ENCODE data around the gene LSM10. TPM values are rescaled to one million over a fixed set of nuclear protein-coding genes. Genes with fewer than 3 reads are reported as not detected.
A peak's percentile ranks its signal among the peaks of the same experiment; 100 is the strongest.

LSM10 gene
- total and polyA plus RNA-seq, 2 experiments from 2014 or later = 27.5 to 98.9 TPM

DNA sequence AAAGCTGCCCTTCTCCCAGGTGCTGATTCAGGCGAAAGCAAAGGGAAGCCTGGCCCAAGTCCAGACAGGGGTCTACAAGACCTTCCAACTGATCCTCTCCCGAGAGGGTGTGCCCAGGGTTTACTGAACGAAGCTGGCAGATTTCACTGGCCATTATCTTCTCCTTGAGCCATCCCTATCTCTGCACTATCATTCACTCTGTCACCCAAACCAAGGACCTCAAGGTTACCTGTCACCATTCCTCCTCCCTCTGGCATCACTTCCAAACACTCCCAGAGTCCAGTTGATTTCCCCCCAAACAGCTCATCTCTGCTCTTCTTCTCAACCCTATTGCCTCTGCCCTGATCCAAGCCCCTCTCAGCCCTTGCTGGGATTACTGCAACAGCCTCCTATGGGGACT, 16.9 kb downstream of the LSM10 start:
- Histone ChIP-seq H2AFZ (no peak overlapping the region), H4K20me1 (replicated peaks; ENCODE audit: insufficient read depth) (peaks cover 40% of the 10 kb centered on the region), H3F3A (replicated peaks; ENCODE audit: low read depth) (peaks cover 10% of the 10 kb centered on the region; the same call in 1 of the 2 replicates), H3K27me3 (ENCODE audit: insufficient read depth) (no peaks in the 10 kb centered on the region), H3K4me3 (no peak overlapping the region), H3K27ac (ENCODE audit: low read depth) (0 out of 2 replicates have a peak overlapping the region, but pooled peaks have one; percentile 45), H3K36me3 (ENCODE audit: insufficient read depth) (no peaks in the 10 kb centered on the region), H3K9me2 (ENCODE audit: insufficient read depth) (no peaks in the 10 kb centered on the region), H3K4me2 (0 out of 2 replicates have a peak overlapping the region, but pooled peaks have one; percentile 31), H3K79me2 (replicated peaks; ENCODE audit: insufficient read depth) (peaks cover 94% of the 10 kb centered on the region), H3K4me1 (ENCODE audit: insufficient read depth) (peaks cover 7% of the 10 kb centered on the region)
- DNase-seq (ENCODE audit: low spot score) = no peak
- H3K36me3 Mint-ChIP-seq (ENCODE audit: low read depth) = peaks cover 4% of the 10 kb centered on the region
- H3K27me3 Mint-ChIP-seq (ENCODE audit: insufficient read depth, low read depth, poor library complexity) = peaks cover 11% of the 10 kb centered on the region
- H3K9me3 Mint-ChIP-seq = no peaks in the 10 kb centered on the region
- ATAC-seq = no peak
- H3K27ac Mint-ChIP-seq = peak overlapping the region; percentile 28
- TF ChIP-seq JUNB (IDR thresholded peaks at IDR 0.05; ENCODE audit: unreplicated experiment) (no peak), STAT1 (IDR thresholded peaks at IDR 0.05; ENCODE audit: unreplicated experiment) (no peak), ZNF331 (CRISPR knock-in tag; IDR thresholded peaks at IDR 0.05; ENCODE audit: low read depth) (no peak), CREB1 (CRISPR knock-in tag; IDR thresholded peaks at IDR 0.05; ENCODE audit: low read depth) (no peak), EZH2 (IDR thresholded peaks at IDR 0.05; ENCODE audit: low read depth, unreplicated experiment) (no peak), NANOG (IDR thresholded peaks at IDR 0.05; ENCODE audit: borderline replicate concordance) (no peak), POLR2AphosphoS5 (IDR thresholded peaks at IDR 0.05; ENCODE audit: low read depth) (no peak), EZH2phosphoT487 (IDR thresholded peaks at IDR 0.05; ENCODE audit: unreplicated experiment) (no peak), ZNF114 (CRISPR knock-in tag; IDR thresholded peaks at IDR 0.05) (no peak)
- TF ChIP-seq, protein P1, sequence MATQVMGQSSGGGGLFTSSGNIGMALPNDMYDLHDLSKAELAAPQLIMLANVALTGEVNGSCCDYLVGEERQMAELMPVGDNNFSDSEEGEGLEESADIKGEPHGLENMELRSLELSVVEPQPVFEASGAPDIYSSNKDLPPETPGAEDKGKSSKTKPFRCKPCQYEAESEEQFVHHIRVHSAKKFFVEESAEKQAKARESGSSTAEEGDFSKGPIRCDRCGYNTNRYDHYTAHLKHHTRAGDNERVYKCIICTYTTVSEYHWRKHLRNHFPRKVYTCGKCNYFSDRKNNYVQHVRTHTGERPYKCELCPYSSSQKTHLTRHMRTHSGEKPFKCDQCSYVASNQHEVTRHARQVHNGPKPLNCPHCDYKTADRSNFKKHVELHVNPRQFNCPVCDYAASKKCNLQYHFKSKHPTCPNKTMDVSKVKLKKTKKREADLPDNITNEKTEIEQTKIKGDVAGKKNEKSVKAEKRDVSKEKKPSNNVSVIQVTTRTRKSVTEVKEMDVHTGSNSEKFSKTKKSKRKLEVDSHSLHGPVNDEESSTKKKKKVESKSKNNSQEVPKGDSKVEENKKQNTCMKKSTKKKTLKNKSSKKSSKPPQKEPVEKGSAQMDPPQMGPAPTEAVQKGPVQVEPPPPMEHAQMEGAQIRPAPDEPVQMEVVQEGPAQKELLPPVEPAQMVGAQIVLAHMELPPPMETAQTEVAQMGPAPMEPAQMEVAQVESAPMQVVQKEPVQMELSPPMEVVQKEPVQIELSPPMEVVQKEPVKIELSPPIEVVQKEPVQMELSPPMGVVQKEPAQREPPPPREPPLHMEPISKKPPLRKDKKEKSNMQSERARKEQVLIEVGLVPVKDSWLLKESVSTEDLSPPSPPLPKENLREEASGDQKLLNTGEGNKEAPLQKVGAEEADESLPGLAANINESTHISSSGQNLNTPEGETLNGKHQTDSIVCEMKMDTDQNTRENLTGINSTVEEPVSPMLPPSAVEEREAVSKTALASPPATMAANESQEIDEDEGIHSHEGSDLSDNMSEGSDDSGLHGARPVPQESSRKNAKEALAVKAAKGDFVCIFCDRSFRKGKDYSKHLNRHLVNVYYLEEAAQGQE (IDR thresholded peaks at IDR 0.05; ENCODE audit: unreplicated experiment) = no peak
- TF ChIP-seq, protein P2, sequence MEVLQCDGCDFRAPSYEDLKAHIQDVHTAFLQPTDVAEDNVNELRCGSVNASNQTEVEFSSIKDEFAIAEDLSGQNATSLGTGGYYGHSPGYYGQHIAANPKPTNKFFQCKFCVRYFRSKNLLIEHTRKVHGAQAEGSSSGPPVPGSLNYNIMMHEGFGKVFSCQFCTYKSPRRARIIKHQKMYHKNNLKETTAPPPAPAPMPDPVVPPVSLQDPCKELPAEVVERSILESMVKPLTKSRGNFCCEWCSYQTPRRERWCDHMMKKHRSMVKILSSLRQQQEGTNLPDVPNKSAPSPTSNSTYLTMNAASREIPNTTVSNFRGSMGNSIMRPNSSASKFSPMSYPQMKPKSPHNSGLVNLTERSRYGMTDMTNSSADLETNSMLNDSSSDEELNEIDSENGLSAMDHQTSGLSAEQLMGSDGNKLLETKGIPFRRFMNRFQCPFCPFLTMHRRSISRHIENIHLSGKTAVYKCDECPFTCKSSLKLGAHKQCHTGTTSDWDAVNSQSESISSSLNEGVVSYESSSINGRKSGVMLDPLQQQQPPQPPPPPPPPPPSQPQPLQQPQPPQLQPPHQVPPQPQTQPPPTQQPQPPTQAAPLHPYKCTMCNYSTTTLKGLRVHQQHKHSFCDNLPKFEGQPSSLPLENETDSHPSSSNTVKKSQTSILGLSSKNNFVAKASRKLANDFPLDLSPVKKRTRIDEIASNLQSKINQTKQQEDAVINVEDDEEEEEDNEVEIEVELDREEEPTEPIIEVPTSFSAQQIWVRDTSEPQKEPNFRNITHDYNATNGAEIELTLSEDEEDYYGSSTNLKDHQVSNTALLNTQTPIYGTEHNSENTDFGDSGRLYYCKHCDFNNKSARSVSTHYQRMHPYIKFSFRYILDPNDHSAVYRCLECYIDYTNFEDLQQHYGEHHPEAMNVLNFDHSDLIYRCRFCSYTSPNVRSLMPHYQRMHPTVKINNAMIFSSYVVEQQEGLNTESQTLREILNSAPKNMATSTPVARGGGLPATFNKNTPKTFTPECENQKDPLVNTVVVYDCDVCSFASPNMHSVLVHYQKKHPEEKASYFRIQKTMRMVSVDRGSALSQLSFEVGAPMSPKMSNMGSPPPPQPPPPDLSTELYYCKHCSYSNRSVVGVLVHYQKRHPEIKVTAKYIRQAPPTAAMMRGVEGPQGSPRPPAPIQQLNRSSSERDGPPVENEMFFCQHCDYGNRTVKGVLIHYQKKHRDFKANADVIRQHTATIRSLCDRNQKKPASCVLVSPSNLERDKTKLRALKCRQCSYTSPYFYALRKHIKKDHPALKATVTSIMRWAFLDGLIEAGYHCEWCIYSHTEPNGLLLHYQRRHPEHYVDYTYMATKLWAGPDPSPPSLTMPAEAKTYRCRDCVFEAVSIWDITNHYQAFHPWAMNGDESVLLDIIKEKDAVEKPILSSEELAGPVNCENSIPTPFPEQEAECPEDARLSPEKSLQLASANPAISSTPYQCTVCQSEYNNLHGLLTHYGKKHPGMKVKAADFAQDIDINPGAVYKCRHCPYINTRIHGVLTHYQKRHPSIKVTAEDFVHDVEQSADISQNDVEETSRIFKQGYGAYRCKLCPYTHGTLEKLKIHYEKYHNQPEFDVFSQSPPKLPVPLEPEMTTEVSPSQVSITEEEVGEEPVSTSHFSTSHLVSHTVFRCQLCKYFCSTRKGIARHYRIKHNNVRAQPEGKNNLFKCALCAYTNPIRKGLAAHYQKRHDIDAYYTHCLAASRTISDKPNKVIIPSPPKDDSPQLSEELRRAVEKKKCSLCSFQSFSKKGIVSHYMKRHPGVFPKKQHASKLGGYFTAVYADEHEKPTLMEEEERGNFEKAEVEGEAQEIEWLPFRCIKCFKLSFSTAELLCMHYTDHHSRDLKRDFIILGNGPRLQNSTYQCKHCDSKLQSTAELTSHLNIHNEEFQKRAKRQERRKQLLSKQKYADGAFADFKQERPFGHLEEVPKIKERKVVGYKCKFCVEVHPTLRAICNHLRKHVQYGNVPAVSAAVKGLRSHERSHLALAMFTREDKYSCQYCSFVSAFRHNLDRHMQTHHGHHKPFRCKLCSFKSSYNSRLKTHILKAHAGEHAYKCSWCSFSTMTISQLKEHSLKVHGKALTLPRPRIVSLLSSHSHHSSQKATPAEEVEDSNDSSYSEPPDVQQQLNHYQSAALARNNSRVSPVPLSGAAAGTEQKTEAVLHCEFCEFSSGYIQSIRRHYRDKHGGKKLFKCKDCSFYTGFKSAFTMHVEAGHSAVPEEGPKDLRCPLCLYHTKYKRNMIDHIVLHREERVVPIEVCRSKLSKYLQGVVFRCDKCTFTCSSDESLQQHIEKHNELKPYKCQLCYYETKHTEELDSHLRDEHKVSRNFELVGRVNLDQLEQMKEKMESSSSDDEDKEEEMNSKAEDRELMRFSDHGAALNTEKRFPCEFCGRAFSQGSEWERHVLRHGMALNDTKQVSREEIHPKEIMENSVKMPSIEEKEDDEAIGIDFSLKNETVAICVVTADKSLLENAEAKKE (CRISPR knock-in tag; IDR thresholded peaks at IDR 0.05) = no peak
- TF ChIP-seq, protein P3, sequence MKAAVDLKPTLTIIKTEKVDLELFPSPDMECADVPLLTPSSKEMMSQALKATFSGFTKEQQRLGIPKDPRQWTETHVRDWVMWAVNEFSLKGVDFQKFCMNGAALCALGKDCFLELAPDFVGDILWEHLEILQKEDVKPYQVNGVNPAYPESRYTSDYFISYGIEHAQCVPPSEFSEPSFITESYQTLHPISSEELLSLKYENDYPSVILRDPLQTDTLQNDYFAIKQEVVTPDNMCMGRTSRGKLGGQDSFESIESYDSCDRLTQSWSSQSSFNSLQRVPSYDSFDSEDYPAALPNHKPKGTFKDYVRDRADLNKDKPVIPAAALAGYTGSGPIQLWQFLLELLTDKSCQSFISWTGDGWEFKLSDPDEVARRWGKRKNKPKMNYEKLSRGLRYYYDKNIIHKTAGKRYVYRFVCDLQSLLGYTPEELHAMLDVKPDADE (IDR thresholded peaks at IDR 0.05) = no peak
- TF ChIP-seq, protein P4, sequence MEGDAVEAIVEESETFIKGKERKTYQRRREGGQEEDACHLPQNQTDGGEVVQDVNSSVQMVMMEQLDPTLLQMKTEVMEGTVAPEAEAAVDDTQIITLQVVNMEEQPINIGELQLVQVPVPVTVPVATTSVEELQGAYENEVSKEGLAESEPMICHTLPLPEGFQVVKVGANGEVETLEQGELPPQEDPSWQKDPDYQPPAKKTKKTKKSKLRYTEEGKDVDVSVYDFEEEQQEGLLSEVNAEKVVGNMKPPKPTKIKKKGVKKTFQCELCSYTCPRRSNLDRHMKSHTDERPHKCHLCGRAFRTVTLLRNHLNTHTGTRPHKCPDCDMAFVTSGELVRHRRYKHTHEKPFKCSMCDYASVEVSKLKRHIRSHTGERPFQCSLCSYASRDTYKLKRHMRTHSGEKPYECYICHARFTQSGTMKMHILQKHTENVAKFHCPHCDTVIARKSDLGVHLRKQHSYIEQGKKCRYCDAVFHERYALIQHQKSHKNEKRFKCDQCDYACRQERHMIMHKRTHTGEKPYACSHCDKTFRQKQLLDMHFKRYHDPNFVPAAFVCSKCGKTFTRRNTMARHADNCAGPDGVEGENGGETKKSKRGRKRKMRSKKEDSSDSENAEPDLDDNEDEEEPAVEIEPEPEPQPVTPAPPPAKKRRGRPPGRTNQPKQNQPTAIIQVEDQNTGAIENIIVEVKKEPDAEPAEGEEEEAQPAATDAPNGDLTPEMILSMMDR (conservative IDR thresholded peaks at IDR 0.05; ENCODE audit: low read depth in 2 of 2) = no peak
- H3K4me1 Mint-ChIP-seq = peaks cover 34% of the 10 kb centered on the region
- H3K4me3 Mint-ChIP-seq = no peak overlapping the region

All from GM23338 (cell line).